ELR (cell line): Measurements from ENCODE around the gene GP9.
A peak's percentile ranks its signal among the peaks of the same experiment; 100 is the strongest.
"Not testable (repeated sequence)": the region's sequence is repeated elsewhere in the genome, so short reads cannot be mapped to it uniquely, and the experiment has no call there.

ENCODE experiments used
- DNase-seq: peaks from one replicate; pipeline ENCODE4 v3.0.0-alpha.2; 2015; ENCODE audit warnings: low read depth

Gene GP9

DNA sequence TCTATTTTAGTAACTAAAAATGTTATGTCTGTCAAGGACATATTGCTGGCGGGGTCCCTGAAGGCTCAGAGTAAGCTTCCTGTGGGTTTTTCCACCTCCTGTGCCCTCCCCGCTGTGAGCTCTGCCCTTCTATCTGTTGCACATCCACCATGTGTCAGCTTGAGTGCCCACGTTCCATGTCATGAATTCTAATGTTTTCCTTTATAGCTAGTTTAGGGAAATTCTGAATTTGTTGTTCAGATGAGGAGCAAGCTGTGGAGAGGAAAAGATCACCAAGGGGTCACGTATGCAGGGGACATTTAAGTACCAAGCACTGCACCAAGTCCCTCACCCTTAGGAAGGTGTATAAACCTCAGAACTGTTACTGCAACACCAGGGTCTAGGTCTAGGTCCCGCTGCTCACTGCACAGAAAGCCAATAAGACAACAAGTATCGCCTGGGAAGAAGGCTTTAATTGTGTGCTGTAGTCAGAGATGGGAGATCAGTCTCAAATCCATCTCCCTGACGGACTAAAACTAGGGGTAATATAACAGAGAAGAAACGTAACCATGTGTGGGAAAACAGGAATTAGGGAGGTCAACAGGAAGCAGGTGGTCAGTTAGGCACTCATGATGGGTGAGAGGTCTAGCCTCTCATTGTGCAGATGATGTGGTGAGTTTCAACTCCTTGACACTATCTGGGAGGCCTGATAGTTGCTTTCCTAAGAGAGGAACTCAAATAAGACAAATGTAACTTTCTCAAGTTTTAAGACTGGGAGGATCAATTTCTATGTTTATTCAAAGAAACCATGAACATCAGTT is 9.7 kb downstream of the GP9 start:
- no peak for DNase-seq

DNA sequence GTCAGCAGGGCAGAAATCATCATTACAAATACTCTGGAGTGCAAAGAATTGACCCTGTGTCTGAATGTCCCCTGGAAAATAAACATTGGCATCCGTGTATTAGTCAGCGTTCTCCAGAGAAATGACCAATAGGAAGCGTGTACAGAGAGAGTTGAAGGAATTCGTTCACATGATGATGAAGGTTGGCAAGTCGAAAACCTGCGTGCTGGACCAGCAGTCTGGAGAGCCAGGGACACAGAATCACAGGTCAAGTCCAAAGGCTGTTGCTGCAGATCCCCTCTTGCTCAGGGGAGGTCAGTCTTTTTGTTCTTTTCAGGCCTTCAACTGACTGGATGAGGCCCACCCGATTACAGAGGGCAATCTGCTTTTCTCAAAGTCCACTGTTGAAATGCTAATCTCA is 16.6 kb downstream of the GP9 start:
- DNase-seq: peak; percentile 58

DNA sequence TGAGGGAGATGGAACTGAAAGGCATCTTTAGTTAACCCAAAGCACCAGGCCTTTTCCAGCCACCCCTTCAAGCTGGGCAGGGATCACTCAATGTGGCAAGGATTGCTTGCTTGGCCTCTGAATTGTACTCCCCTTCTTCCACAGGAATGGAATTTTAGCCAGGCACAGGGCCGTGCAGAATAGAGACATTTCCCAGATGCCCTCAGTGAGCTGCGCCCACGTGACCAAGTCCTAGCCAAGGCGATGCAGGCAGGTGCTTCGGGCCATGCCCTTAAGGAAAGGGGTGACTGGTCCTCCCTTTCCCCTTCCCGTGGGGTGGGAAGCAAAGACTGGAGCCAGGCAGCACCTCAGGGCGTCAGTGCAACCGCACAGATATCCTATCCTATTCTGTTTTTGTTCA is 17.9 kb downstream of the GP9 start:
- DNase-seq: no peak

DNA sequence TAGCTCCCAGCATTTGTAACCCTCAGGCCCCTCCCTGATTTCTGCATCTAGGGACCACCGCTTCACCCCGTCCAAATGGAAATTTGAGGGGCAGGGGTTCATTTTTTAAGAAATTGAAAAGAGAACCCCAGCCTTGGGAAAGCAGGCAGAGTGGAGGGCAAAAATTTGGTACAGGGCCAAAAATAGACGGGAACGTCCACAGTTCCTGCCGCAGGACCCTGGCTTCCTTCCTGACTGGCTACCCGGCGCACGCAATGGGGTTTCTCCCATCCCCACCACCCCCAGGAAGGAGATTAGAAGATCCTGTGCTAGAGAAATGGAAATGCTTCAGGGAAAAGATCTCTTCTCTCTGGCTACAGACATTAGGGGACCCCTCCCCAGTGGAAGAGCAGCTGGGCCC is 20.9 kb downstream of the GP9 start:
- DNase-seq: no peak

DNA sequence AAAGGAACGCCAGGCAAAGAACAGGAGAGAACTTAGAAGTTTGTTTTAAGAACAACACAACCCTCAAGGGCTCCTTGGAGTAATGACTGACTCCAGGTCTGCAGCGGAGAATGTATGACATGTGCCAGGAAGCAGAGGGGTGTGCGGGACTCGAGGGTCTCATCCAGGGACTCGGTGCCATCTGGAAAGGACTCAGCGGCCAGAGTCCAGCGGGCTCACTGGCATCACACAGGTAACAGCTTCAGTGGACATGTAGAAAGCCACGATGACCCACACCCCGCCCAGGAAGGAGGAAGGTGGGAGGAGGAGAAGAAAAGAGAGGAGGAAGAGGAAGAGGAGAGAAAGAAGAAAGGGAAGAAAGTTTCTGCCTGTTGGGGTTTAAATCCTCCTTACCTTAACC is 21.4 kb downstream of the GP9 start:
- no peak for DNase-seq

DNA sequence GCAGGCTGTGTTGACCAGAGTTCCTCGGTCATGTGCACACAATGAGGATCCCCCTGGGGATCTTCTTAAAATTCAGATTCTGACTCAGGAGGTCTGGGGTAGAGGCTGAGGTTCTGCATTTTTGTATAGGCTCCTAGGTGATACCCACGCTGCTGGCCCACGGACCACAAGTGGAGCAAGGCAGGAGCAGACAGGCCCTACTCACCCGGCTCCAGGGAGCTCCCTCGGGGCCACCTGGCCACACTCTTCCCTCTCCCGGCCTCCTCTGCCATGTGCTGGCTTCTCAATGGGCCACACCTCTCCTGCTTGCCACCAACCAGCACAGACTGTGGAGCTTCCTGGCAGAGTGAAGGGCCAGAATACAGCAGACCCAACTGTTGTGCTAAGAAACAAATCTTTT is 23.9 kb downstream of the GP9 start:
- DNase-seq: no peak

DNA sequence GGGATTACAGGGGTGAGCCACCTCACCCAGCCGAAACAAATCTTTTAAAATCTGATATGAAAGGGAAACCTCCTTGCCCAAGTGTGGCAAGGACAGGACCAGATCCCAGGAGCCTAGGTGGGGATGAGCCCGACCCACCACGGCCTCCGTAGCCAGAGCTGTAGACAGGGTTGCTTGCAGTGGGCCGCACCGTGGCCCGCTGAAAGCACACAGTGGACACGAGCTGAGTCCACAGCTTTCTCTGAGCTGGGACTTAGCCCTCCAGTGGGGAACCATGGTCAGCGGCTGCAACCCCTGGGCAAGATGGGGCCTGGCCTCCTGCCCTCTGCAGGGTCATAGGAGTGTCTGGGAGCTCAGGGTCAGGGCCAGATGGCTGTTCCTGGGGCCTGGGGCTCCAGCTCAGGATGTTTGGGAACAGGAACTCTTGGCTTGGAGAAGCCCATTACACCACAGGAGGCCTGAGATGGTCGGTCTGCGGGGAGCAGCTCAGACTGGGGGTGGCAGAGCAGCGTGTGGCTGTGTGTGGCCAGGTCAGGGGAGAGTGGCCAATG is 24.7 kb downstream of the GP9 start:
- no peak for DNase-seq

DNA sequence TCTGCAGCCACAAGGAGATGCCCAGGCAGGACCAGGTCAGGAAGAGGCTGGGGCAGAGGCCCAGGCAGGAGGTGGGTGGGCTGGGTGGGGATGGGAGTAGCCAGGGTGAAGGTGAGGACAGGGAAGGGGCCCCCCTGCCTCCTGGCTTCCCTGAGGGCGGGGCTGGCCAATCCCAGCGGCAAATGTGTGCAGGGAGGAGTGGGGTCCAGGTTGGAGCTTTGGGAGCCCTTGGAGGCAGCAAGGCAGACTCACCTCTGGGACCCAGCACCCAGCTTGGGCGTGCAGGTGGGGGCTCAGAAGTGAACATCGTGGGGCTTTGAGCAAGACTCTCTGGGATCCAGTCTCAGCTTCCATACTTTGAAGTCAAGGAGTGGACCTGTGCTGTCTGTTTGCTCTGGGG is 25.2 kb downstream of the GP9 start:
- no peak for DNase-seq

DNA sequence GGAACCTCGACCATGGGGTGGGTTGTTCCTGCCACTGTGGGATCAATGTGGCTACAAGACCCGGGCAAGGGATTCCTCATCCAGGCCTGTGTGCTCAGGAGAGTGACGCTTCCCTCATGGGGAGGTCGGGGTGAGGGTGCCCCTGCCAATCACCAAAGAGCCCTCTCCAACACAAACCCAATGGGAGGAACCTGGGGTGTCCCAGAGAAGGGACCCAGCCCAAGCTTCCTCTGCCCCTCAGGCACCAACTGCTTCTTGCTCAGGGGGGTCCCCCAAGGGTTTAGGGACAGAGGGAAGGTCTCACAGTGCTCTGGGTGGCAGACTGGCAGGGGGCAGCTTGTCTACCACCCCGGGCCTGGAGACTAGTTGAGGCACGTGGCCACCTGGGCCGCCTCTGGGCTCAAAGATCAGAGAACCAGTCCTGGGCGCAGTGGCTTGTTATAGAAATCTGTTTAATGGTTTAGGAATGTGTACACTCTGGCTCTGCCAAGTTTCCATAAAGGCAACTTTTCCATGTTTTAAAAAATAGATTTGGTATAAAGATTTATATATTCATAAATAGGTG is 26.6 kb downstream of the GP9 start:
- no peak for DNase-seq

DNA sequence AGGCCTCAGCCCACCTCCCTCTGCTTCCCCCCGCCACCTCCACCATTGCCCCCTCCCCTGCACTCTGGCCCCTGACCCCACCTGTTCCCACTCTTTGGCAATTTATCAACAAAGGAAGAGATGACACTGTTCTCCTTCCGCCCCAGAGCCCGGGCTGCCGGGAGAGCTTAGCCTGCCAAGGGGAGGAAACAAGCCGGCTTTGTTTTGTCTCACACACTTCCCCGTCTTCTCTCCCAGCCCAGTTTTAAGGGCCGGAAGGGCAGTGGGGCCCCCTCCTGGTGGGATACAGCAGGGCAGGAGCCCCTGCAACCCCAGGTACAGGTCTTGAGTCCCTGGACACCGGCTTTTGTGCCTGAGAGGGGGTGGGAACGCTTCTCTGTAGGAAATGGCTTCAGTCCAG is 27.3 kb downstream of the GP9 start:
- peak; percentile 27 for DNase-seq

DNA sequence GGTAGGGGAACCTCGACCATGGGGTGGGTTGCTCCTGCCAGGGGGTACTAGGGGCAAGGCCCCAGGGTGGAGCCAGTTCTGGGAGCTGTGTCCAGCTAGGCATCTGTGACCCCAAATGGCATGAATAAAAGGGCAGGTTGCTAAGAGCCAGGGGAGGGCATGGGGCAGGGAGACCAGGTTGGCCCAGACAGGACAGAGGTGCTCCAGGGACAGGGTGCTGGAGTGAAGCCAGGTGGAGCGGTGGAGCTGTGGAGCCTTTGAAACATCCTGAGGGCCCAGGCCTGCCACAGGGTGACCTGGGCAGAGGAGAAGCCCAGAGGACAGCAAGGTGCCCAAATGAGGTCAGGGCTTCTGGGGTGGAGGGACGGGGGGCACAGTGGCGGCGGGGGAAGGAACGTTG is 27.7 kb downstream of the GP9 start:
- DNase-seq: not testable (repeated sequence)

DNA sequence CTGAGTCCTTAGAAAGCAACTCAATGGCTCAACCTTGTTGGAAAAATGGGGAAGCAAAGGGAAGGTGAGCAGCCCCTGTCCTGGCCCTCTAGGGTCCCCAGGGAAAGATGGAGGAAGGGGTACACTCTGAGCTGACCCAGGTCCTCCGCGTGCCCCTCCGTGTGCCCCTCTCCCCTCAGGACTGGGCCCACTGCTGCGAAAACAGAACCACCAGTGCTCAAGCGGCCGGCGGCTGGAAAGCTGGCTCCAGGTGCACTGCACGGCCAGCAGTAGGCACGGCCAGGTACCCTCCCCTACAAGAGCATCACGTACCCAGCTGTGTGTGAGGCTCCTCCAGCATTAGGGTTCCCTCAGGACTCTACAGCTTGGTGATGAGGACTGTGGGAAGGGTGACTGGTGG is 34.7 kb downstream of the GP9 start:
- no peak for DNase-seq

DNA sequence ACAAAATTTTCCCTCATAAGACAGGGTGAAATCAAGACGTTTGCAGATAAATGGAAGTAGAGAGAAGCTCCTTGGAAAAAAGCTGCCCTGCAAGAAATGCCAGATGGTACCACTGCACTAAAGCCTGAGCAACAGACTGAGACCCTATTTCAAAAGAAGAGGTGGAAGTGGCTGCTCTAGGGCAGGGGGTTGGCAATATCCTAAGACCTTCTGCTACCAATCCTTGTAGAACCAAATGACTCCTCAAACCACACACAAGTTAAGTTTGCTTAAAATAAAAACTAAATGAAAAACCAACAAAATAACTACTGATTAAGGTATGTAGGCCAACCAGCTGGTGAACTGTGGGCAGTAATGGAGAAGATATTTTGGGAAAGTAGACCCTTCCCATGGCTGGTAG is 39.7 kb downstream of the GP9 start:
- no peak for DNase-seq

DNA sequence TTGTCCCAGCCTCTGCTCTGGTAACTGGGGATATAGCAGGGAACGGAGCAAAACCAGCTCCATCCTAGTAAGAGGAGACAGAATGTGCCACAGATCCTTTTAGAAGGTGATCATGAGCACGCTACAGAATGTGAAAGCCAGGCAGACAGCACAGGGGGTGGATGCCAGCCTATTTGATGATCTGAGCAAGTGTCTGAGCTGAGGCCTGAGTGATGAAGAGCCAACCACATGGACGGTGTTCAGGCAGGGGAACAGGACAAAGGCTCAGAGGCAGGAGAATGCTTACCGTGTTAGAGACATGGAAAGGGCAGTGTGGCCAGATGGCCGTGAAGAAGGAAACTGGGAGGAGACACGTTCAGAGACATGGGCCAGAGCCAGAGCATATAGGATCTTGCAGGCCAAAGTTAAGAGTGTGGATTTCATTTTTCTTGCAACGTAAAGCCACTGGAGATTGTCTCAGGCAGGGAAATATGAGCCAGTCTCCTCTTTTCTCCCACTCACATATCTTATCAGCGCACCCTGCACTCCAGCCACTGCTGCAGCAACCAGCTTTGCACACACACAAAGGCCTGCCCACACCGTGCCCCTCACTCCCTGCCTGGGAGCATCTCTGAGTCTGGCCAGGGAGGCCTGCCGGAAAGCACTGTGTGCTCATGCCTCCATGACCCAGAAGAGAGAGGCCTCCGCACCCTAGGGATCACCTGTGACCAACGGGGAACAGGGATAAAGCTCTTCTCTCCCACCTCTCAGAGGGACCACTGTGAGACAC is 41.0 kb downstream of the GP9 start:
- no peak for DNase-seq

DNA sequence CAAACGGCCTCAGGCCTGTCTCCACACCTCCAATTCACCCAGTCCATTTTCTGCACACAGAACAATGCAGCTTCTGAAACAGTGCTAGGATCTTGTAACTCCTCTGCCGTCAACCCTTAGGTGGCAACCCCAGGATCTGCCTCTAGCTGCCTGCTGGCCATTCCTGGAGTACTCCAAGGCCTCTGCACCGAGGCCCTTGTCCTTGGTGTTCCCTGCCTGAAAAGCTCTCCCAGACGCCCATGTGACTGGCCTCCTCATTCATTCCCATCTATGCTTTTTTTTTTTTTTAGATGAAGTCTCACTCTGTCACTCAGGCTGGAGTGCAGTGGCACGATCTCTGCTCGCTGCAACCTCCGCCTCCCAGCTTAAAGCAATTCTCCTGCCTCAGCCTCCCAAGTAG is 42.7 kb downstream of the GP9 start:
- no peak for DNase-seq

DNA sequence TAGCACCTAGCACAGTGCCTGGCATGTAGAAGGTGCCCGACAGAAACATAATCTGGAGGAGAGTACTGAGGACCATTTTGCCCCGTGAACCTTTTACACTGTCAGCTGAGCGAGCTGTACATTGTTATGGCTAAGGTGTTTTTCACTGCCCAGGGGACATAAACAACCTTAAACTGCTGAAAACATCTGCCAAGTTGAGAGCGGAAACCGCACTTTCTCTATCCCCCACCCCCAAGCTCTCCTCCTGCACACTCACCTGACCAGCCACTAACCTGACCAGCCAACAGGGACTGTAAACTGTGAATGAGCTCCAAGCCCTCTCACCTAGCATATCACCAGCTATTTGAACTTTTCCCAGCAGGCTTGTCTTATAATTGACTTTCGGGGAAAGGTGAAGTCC is 43.5 kb downstream of the GP9 start:
- DNase-seq: no peak

DNA sequence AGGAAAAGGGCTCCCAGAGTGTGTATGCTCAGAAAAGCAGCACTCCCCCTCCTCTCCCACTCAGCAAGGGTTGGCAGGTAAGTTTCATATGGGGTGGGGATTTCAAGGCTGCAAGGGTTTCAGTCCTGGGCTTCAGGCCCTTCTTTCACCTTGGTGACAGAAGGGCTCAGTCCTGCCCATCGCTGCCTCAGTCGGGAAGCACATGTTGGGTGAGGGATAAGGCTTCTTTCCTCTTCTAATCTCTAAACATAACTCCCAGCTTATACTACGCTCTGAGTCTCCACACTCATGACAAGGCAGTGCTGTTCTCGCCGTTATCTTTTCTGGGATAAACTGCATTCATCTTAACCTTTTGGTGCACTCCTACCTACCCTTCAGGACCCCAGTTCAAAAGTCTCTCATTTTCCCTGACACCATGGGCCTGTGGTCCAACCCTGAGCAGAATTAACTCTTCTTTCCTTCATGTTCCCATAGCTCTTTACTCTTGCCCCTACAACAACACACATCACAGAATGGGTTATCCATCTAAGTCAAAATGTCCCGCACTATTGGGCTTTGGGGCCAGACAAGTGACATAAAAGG is 44.0 kb downstream of the GP9 start:
- no peak for DNase-seq

DNA sequence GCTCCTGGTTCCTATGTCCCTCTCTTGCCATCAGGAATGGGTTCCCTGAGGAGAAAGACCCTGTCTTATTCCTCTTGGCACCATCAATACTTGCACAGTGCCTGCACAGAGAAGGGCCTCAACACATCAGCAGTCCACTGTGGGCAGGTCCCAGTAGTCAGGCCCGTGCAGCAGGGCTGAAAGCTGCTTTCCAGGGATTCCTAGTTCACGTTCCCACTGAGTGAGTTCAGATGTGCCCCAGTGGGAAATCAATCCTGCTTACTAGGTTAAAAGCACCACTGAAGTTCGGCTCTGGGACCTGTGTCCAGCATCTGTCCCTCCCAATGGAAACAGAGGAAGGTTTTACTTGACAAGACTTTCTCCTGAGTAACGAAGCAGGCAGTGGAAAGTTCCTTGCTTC is 45.3 kb downstream of the GP9 start:
- DNase-seq: no peak

DNA sequence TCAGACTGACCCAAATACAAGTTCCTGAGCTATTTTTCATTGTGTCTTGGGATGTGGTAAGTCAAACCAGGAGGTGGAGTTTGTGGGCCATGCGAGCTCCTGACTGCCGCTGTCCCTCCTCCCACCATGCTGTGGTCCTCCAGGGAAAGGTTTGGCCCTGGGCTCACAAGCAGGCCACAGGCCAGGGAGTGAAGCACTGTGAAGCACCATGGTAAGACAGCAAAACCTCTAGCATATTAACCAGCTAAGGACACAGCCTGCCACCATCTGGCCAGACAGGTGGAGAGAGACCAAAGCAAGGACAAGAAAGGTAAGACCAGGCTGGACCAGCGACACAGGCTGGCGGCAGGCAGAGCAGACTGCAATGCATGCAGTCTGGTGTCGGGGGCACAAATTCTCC is 45.7 kb downstream of the GP9 start:
- no peak for DNase-seq

DNA sequence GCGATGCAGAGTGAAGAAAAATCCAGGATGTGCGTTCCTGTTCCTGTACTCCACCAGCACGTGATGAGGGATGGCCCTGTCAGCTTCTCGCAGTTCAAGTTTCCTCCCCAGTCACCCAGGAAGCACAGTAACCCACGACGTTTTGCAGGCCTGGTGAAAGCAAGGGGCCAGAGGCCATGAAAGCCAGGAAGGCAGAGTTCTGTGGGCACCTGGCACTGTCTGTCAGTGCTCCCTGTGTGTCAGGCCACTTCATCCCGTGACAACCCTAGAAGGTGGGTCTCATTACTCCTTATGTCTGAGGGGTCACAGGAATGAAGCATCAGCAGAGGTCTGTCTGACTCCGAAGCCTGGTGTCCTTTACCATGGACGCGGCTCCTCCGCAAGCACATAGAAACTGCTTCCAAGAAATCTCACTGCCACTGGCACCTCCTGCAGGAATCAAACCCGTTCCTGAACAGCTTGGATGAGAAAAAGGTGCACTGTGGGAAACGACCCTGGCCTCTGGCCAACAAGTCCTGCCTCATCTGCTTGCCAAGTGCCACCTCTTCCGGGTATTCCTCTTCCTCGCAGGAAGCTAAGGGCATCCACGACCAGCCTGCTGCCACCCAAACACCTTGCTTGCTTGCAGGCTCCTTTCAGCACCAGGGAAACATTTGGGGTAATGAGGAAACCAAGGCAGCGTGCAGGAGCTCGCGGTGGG is 46.4 kb downstream of the GP9 start:
- no peak for DNase-seq

DNA sequence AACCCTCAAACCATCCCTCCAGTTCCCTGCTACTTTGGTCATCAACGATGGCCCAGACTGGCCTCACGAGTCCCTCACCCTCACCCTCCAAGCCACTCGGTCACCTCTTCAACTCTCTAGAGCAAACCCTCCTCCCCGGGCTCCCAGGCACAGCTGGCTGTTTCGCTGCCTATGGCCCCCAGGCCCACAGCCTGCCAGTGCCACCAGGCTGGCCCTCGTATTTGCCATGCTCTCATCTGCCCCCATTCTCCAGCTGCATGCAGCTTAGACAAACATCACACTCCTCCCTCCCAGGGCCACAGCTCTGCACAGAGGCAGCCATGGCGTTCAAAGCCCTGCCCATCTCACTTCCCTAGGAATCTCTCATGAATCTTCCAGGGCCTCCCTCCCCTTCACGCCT is 47.2 kb downstream of the GP9 start:
- DNase-seq: no peak
